Endothelial cell of umbilical vein (primary cell): ENCODE results near the gene DCAF12.

Source experiments
- EZH2 ChIP-seq: IDR thresholded peaks from 2 replicates; pipeline ENCODE4 v1.6.1; 2012; ENCODE audit warnings: borderline replicate concordance, low read depth, mild to moderate bottlenecking, moderate library complexity, low read length, inconsistent platforms; ENCODE audit not compliant: severe bottlenecking
- TF ChIP-seq, protein P1 (sequence below), 2 donors: IDR thresholded peaks; 1 replicate in 1 of 2; 2 replicates in 1 of 2; pipeline ENCODE4 v1.5.1; 2011; ENCODE audit warnings: low read length in 2 of 2, mild to moderate bottlenecking in 2 of 2, moderate library complexity in 2 of 2, control low read depth in 1 of 2, inconsistent platforms in 1 of 2, low read depth in 1 of 2; ENCODE audit not compliant: insufficient read depth in 1 of 2; ENCODE audit errors: extremely low read depth in 1 of 2
- TF ChIP-seq, protein P2 (sequence below): IDR thresholded peaks from 2 replicates; pipeline ENCODE4 v1.6.1; 2011; ENCODE audit not compliant: insufficient read depth, insufficient read length

DNA sequence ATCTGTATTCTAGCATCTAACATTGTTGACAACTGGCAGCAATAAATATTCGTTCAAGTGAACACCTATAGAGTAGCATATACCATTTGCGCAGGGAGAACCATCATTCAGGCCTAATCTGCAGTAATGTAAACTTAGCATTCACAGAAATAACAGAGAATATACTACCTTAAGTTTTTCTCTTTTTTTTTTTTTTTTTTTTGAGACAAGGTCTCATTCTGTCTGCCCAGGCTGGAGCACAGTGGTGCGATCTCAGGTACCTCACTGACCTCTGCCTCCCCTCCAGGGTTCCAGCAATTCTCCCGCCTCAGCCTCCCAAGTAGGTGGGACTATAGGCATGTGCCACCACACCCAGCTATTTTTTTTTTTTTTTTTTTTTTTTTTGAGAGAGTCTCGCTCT, 89.9 kb downstream of the DCAF12 start:
- TF ChIP-seq EZH2: no peak
- TF ChIP-seq, protein P1, sequence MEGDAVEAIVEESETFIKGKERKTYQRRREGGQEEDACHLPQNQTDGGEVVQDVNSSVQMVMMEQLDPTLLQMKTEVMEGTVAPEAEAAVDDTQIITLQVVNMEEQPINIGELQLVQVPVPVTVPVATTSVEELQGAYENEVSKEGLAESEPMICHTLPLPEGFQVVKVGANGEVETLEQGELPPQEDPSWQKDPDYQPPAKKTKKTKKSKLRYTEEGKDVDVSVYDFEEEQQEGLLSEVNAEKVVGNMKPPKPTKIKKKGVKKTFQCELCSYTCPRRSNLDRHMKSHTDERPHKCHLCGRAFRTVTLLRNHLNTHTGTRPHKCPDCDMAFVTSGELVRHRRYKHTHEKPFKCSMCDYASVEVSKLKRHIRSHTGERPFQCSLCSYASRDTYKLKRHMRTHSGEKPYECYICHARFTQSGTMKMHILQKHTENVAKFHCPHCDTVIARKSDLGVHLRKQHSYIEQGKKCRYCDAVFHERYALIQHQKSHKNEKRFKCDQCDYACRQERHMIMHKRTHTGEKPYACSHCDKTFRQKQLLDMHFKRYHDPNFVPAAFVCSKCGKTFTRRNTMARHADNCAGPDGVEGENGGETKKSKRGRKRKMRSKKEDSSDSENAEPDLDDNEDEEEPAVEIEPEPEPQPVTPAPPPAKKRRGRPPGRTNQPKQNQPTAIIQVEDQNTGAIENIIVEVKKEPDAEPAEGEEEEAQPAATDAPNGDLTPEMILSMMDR (IDR thresholded peaks at IDR 0.05; ENCODE audit: extremely low read depth in 1 of 2, insufficient read depth in 1 of 2, low read depth in 1 of 2, low read length in 2 of 2): no peak
- TF ChIP-seq, protein P2, sequence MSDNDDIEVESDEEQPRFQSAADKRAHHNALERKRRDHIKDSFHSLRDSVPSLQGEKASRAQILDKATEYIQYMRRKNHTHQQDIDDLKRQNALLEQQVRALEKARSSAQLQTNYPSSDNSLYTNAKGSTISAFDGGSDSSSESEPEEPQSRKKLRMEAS: no peak
